Measurements from ENCODE around the gene AMOT.

The AMOT gene

DNA sequence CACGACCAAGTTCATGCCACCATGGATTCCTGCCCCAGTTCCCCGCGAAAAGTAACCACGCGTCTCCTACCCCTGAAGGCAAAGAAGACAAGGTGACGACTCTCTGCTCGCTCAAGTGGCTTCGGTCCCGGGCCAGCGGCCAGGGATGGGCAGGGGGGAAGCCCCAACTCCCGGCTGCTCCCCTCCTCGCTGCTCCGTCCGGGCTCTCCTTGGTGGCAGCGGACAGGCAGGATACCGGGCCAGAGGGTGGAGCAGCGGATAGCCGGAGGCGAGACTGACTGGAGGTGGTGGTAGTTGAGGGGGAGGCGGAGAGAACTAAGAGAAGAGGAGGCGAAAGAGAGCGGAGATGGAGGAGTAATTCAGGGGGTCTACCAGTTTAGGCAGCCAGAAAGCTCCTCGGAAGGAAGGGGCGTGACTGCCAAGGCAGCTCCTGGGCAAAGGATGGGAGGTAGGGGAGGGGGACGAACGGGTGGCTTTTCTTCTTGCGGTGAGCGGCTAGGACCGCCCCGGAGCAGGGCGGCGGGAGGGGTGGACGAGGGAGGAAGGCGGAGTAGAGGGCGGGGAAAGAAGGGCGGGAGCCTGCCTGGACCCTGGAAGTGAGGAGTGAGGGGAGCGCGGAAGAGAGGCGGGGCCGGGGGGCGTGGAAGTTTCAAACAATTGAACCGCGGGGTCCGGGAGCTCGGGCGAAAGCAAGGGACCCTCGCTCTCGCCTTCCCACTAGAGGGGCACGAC is at the start of gene AMOT:
AMOT (minus strand) TSS at position 450 of the 732 bp plus-strand sequence. CDS start 17,705 bp downstream, outside the sequence.
- DNase-seq (ENCODE audit: extremely low read depth, low read depth): no peak

DNA sequence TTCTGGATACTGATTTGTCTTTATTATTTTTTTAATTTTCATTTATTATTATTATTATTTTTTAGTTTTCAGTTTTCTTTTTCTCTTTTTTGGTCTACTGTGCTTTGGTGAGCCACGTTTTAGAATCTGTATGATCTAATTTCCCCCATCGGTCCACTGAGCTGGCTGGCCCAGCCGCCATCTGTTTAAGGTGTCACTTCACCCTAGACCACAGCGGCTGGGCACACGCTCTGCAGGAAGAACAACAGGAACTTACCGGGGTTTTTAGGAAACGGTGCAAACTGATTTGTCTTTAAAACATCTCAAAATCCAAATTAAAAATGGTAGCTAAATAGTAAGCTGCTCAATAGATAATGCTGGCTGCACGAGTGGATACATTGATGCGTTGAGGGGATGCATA is 48.8 kb upstream of the AMOT start:
- no peak for DNase-seq (ENCODE audit: extremely low read depth, low read depth)

More for the DNA sequence above, at the start of gene AMOT:
- TF ChIP-seq, protein P1, sequence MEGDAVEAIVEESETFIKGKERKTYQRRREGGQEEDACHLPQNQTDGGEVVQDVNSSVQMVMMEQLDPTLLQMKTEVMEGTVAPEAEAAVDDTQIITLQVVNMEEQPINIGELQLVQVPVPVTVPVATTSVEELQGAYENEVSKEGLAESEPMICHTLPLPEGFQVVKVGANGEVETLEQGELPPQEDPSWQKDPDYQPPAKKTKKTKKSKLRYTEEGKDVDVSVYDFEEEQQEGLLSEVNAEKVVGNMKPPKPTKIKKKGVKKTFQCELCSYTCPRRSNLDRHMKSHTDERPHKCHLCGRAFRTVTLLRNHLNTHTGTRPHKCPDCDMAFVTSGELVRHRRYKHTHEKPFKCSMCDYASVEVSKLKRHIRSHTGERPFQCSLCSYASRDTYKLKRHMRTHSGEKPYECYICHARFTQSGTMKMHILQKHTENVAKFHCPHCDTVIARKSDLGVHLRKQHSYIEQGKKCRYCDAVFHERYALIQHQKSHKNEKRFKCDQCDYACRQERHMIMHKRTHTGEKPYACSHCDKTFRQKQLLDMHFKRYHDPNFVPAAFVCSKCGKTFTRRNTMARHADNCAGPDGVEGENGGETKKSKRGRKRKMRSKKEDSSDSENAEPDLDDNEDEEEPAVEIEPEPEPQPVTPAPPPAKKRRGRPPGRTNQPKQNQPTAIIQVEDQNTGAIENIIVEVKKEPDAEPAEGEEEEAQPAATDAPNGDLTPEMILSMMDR (IDR thresholded peaks at IDR 0.05; ENCODE audit: low read depth, low read length): no peak

DNA sequence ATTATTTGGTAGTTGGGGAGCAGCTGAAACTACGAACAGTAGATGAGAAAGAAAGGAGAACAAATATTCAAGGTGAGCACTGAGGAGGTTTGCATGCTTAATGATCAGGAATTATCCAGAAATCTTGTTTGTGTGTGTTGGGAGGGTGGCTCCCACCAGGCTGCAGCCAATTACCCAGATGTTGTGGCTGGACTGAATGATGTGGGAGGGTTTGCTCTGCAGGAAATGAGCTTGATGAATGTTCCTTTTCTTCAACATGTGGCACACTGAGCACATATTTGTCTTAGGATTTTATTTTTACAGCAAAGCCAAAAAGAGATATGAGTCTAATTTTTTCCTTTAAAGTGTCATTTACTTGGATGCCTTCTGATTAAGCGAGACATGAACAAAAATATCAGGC is 48.3 kb upstream of the AMOT start:
- TF ChIP-seq, protein P1 (IDR thresholded peaks at IDR 0.05; ENCODE audit: low read depth, low read length): no peak
- DNase-seq (ENCODE audit: extremely low read depth, low read depth): no peak

More for the DNA sequence above, 48.8 kb upstream of the AMOT start:
- TF ChIP-seq, protein P1 (IDR thresholded peaks at IDR 0.05; ENCODE audit: low read depth, low read length): no peak

DNA sequence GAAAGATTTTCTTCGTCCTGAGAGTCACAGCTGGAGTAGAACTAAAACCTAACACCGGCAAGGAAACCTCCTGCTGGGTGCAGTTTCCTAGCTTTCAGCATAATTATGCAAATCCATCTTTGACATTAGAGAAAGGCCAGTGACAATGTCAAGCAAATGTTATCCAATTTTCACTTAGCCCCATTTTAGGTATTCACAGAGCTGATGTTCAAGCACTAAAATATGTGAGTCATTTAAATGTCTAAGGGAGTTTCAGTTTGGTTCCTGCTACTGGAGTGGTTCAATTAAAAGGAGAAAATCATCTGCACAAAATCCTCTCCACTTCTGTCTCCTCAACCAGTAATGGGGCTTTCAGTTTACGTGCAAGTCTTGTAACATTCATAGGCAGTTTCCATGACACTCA is 37.1 kb upstream of the AMOT start:
- TF ChIP-seq, protein P1 (IDR thresholded peaks at IDR 0.05; ENCODE audit: low read depth, low read length): no peak
- no peak for DNase-seq (ENCODE audit: extremely low read depth, low read depth)

GRCh38 chrX:112874614-112875013 is 34.0 kb upstream of the AMOT start:
- TF ChIP-seq, protein P1 (IDR thresholded peaks at IDR 0.05; ENCODE audit: low read depth, low read length): no peak
- no peak for DNase-seq (ENCODE audit: extremely low read depth, low read depth)

DNA sequence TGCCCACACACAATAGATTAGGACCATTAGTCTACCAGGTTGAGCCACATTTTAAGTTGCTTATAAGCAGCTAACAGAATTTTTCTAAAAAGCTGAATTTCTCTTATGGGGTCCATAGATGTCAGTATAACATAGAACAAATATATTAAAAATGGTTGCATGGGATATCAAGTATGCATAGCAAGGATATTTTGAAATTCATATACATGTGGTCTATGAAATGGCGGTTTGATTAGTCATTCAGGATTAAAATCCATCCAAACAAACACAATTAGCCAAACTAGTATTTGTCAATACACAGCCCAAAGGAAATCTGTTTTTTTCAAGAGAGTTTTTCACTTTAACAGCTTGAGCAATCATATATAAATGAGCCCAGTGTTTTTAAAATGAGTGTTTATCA is 33.5 kb upstream of the AMOT start:
- TF ChIP-seq, protein P1 (IDR thresholded peaks at IDR 0.05; ENCODE audit: low read depth, low read length): no peak; the same call in 1 of the 2 replicates
- DNase-seq (ENCODE audit: extremely low read depth, low read depth): no peak

- TF ChIP-seq, protein P1 (IDR thresholded peaks at IDR 0.05; ENCODE audit: low read depth, low read length): no peak
- DNase-seq (ENCODE audit: extremely low read depth, low read depth): no peak
Measured at GRCh38 chrX:112868586-112868985, 28.0 kb upstream of the AMOT start.
